K562 (cell line): ENCODE data around the gene COL9A2. TPM values are rescaled to one million over a fixed set of nuclear protein-coding genes. Genes with fewer than 3 reads are reported as not detected.

Experiments used
- ARHGAP35 ChIP-seq: fragments of 450-650 bp; IDR thresholded peaks from 2 replicates; pipeline ENCODE4 v1.6.1; 2018; ENCODE audit not compliant: partially characterized antibody
- BMI1 ChIP-seq: fragments of 150-350 bp; IDR thresholded peaks from 2 replicates; pipeline ENCODE4 v1.6.1; 2014; ENCODE audit warnings: low read length
- EP400 ChIP-seq: fragments of 450-650 bp; IDR thresholded peaks from 2 replicates; pipeline ENCODE4 v1.6.1; 2017; ENCODE audit warnings: antibody characterized with exemption, mild to moderate bottlenecking, moderate library complexity
- GTF2E2 ChIP-seq: fragments of 200-800 bp; sonication (Bioruptor generic); IDR thresholded peaks from 2 replicates; pipeline ENCODE4 v1.6.1; 2016; ENCODE audit warnings: missing genetic modification characterization, missing compliant biosample characterization
- GTF2F1 ChIP-seq: IDR thresholded peaks from 2 replicates; pipeline ENCODE4 v1.6.1; 2011; ENCODE audit warnings: low read depth, low read length, improper control_type of control experiment
- KDM4B ChIP-seq, 2 experiments: fragments of 450-650 bp in 1 of 2; sonication (generic) in 1 of 2; IDR thresholded peaks; 2 replicates each; pipeline ENCODE4 v1.6.1; 2016 to 2017; ENCODE audit warnings: borderline replicate concordance in 2 of 2, antibody characterized with exemption in 1 of 2, low read depth in 1 of 2, mild to moderate bottlenecking in 1 of 2
- MAFG ChIP-seq: fragments of 450-650 bp; conservative IDR thresholded peaks from 2 replicates; pipeline ENCODE4 v1.6.1; 2016; ENCODE audit warnings: missing genetic modification characterization, missing compliant biosample characterization
- RUNX1 ChIP-seq: sonication (generic); IDR thresholded peaks from 2 replicates; pipeline ENCODE4 v1.6.1; 2016; ENCODE audit warnings: antibody characterized with exemption, low read depth
- STAT5A ChIP-seq: IDR thresholded peaks from 2 replicates; pipeline ENCODE4 v1.6.1; 2012; ENCODE audit warnings: low read length, inconsistent platforms, borderline replicate concordance
- YBX1 ChIP-seq: fragments of 450-650 bp; IDR thresholded peaks from 2 replicates; pipeline ENCODE4 v1.7.1; 2016; ENCODE audit warnings: mild to moderate bottlenecking
- ZNF175 ChIP-seq: fragments of 200-800 bp; sonication (Bioruptor generic); IDR thresholded peaks from 2 replicates; pipeline ENCODE4 v1.6.1; 2016; ENCODE audit warnings: low read depth, mild to moderate bottlenecking, missing genetic modification characterization, missing compliant biosample characterization
- ZNF184 ChIP-seq: sonication (generic); formaldehyde crosslinking; IDR thresholded peaks from 2 replicates; pipeline ENCODE4 v1.5.0; 2020; ENCODE audit warnings: missing genetic modification reagents
- ZNF354B ChIP-seq: fragments of 250-450 bp; sonication (Bioruptor Pico); IDR thresholded peaks from 2 replicates; pipeline ENCODE4 v1.4.0; 2020
- polyA plus RNA-seq, 8 experiments: library from polyadenylated mRNA; depleted of rRNA in 4 of 8; stranded (reverse) in 5 of 8; unstranded in 3 of 8; fragments of >200 nt; fragmentation: Nextera tagmentation in 2 of 8; fragmentation: Illumina TruSeq in 1 of 8; extraction: Ambion mirVana in 2 of 8; extraction: Trizol in 1 of 8; gene quantifications; 2 replicates each; pipeline versions ENCODE4 v1.2.1 to v1.2.3, GENCODE V29; 2011 to 2014; ENCODE audit warnings: inconsistent platforms in 1 of 8, missing spikeins in 1 of 8
- total RNA-seq, 7 experiments: library from RNA; depleted of rRNA in 6 of 7; stranded (reverse); fragments of >200 nt in 6 of 7; fragmentation: Illumina TruSeq in 2 of 7; extraction: Trizol in 2 of 7; gene quantifications; 2 replicates each; pipeline versions ENCODE4 v1.2.1 to v1.2.3, GENCODE V29; 2011 to 2021; ENCODE audit warnings: low replicate concordance in 1 of 7
- TF ChIP-seq, protein P1 (sequence below): fragments of 250-450 bp; sonication (Bioruptor Pico); IDR thresholded peaks from 2 replicates; pipeline ENCODE4 v1.8.0; 2022; ENCODE audit warnings: inconsistent platforms, mild to moderate bottlenecking, moderate library complexity, borderline replicate concordance
- TF ChIP-seq, protein P2 (sequence below): fragments of 450-650 bp; formaldehyde crosslinking; IDR thresholded peaks from 2 replicates; pipeline ENCODE4 v1.4.0; 2020; ENCODE audit warnings: mild to moderate bottlenecking, mixed read lengths
- TF ChIP-seq, protein P3 (sequence below): fragments of 250-450 bp; sonication (Bioruptor Pico); IDR thresholded peaks from 2 replicates; pipeline ENCODE4 v1.5.0; 2021; ENCODE audit warnings: mild to moderate bottlenecking, borderline replicate concordance
- TF ChIP-seq, protein P4 (sequence below): sonication (generic); formaldehyde crosslinking; IDR thresholded peaks from 2 replicates; pipeline ENCODE4 v1.8.0; 2022; ENCODE audit warnings: missing genetic modification reagents, mild to moderate bottlenecking, borderline replicate concordance

Gene COL9A2
- total and polyA plus RNA-seq, 9 of the 15 experiments (the other 6 are each of a cell fraction or from before 2014, with no cell fraction given), result 0.03 to 2.2 (median 0.31) TPM

DNA sequence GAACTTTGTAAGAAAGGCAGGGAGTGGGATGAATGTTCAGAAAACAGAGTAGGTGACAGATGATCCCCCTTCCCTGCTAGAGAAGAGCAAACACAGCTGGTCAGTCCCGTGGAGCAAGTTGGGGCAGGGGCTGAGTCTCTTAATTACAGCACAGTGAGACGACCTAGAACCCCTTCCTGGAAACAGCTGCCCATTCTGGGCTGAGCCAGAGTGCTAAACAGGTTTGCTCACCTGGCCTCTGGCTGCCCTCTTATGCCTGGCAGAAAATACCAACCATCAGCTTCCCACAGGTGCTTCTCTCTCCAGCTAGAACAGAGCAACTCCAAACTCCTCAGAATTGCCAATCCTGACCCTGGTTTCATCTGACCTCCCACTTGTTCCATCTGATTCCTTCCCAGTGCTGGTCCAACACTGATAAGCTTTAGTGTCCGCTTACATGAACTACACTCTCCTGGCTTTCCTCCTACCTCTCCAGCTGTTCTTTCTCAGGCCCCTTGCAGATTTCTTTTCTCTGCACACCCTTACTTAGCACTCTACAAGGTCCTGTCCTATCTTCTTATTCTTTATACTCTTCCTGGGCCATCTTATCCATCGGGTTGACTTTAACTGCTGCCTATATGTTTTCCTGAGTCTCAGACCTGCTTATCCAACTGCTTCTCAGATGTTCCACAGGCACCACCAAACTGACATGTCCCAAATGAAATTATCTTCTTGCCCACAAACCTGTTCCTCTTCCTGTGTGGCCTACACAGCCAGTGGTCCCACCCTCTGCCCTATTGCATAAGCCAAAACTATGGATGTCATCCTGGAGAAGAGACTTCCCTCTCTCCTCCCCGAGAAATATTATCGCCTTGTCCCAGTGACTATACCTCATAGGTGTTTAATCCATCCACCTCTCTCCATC is 22.6 kb upstream of the COL9A2 start (continued):
- TF ChIP-seq MAFG (no peak), KDM4B (IDR thresholded peaks at IDR 0.05; ENCODE audit: borderline replicate concordance in 2 of 2, low read depth in 1 of 2) (no peak), ZNF175 (CRISPR knock-in tag) (0 out of 2 replicates have a peak, but pooled peaks have one; percentile 19), GTF2E2 (tag) (no peak), ZNF184 (0 out of 2 replicates have a peak, but pooled peaks have one; percentile 20), BMI1 (no peak), GTF2F1 (no peak), EP400 (no peak), YBX1 (no peak), RUNX1 (no peak), ARHGAP35 (no peak), ZNF354B (CRISPR knock-in tag) (no peak), STAT5A (peak; percentile 18; the same call in 1 of the 2 replicates)
- TF ChIP-seq, protein P1, sequence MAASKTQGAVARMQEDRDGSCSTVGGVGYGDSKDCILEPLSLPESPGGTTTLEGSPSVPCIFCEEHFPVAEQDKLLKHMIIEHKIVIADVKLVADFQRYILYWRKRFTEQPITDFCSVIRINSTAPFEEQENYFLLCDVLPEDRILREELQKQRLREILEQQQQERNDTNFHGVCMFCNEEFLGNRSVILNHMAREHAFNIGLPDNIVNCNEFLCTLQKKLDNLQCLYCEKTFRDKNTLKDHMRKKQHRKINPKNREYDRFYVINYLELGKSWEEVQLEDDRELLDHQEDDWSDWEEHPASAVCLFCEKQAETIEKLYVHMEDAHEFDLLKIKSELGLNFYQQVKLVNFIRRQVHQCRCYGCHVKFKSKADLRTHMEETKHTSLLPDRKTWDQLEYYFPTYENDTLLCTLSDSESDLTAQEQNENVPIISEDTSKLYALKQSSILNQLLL (CRISPR knock-in tag), result no peak
- TF ChIP-seq, protein P2, sequence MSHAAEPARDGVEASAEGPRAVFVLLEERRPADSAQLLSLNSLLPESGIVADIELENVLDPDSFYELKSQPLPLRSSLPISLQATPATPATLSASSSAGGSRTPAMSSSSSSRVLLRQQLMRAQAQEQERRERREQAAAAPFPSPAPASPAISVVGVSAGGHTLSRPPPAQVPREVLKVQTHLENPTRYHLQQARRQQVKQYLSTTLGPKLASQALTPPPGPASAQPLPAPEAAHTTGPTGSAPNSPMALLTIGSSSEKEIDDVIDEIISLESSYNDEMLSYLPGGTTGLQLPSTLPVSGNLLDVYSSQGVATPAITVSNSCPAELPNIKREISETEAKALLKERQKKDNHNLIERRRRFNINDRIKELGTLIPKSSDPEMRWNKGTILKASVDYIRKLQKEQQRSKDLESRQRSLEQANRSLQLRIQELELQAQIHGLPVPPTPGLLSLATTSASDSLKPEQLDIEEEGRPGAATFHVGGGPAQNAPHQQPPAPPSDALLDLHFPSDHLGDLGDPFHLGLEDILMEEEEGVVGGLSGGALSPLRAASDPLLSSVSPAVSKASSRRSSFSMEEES (CRISPR knock-in tag), result no peak
- TF ChIP-seq, protein P3, sequence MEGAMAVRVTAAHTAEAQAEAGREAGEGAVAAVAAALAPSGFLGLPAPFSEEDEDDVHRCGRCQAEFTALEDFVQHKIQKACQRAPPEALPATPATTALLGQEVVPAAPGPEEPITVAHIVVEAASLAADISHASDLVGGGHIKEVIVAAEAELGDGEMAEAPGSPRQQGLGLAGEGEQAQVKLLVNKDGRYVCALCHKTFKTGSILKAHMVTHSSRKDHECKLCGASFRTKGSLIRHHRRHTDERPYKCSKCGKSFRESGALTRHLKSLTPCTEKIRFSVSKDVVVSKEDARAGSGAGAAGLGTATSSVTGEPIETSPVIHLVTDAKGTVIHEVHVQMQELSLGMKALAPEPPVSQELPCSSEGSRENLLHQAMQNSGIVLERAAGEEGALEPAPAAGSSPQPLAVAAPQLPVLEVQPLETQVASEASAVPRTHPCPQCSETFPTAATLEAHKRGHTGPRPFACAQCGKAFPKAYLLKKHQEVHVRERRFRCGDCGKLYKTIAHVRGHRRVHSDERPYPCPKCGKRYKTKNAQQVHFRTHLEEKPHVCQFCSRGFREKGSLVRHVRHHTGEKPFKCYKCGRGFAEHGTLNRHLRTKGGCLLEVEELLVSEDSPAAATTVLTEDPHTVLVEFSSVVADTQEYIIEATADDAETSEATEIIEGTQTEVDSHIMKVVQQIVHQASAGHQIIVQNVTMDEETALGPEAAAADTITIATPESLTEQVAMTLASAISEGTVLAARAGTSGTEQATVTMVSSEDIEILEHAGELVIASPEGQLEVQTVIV (CRISPR knock-in tag), result no peak
- TF ChIP-seq, protein P4, sequence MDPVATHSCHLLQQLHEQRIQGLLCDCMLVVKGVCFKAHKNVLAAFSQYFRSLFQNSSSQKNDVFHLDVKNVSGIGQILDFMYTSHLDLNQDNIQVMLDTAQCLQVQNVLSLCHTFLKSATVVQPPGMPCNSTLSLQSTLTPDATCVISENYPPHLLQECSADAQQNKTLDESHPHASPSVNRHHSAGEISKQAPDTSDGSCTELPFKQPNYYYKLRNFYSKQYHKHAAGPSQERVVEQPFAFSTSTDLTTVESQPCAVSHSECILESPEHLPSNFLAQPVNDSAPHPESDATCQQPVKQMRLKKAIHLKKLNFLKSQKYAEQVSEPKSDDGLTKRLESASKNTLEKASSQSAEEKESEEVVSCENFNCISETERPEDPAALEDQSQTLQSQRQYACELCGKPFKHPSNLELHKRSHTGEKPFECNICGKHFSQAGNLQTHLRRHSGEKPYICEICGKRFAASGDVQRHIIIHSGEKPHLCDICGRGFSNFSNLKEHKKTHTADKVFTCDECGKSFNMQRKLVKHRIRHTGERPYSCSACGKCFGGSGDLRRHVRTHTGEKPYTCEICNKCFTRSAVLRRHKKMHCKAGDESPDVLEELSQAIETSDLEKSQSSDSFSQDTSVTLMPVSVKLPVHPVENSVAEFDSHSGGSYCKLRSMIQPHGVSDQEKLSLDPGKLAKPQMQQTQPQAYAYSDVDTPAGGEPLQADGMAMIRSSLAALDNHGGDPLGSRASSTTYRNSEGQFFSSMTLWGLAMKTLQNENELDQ, result no peak
